Measurements from ENCODE around the gene CTTNBP2NL. TPM values are rescaled to one million over a fixed set of nuclear protein-coding genes. Genes with fewer than 3 reads are reported as not detected.
A peak's percentile ranks its signal among the peaks of the same experiment; 100 is the strongest.

CTTNBP2NL gene
- total RNA-seq, 1 experiment from 2014 or later = 11.9 TPM

- Histone ChIP-seq H3K9me3 (no peaks in the 10 kb centered on the region), H3K4me3 (no peak overlapping the region), H3K27me3 (no peaks in the 10 kb centered on the region), H3K36me3 (no peaks in the 10 kb centered on the region)
- no peak for DNase-seq
These were observed 109.9 kb downstream of the CTTNBP2NL start for GRCh38 chr1:112505878-112506277.

- Histone ChIP-seq H3K9me3 (no peaks in the 10 kb centered on the region), H3K36me3 (no peaks in the 10 kb centered on the region), H3K4me3 (no peak overlapping the region), H3K27me3 (no peaks in the 10 kb centered on the region)
- no peak for DNase-seq
These were observed 110.3 kb downstream of the CTTNBP2NL start for GRCh38 chr1:112506306-112506705.

GRCh38 chr1:112506731-112507130 is 110.7 kb downstream of the CTTNBP2NL start:
- H3K36me3 ChIP-seq = no peaks in the 10 kb centered on the region
- DNase-seq = no peak
- H3K27me3 ChIP-seq = no peaks in the 10 kb centered on the region
- H3K9me3 ChIP-seq = no peaks in the 10 kb centered on the region
- H3K4me3 ChIP-seq = no peak overlapping the region

GRCh38 chr1:112507336-112507735 is 111.3 kb downstream of the CTTNBP2NL start:
- Histone ChIP-seq H3K27me3 (no peaks in the 10 kb centered on the region), H3K9me3 (no peaks in the 10 kb centered on the region), H3K4me3 (no peak overlapping the region; the same call in 1 of the 2 replicates), H3K36me3 (no peaks in the 10 kb centered on the region; the same call in 1 of the 2 replicates)
- DNase-seq = no peak

- peak; percentile 48 for DNase-seq
- Histone ChIP-seq H3K27me3 (no peaks in the 10 kb centered on the region), H3K4me3 (peak overlapping the region; percentile 59), H3K9me3 (no peaks in the 10 kb centered on the region), H3K36me3 (no peaks in the 10 kb centered on the region; the same call in 1 of the 2 replicates)
These were observed 111.9 kb downstream of the CTTNBP2NL start for GRCh38 chr1:112507921-112508277.

- peak; percentile 56 for DNase-seq
- H3K36me3 ChIP-seq = no peaks in the 10 kb centered on the region; the same call in 1 of the 2 replicates
- H3K27me3 ChIP-seq = no peaks in the 10 kb centered on the region
- peak within 1 kb of the TSS; percentile 59 for H3K4me3 ChIP-seq
- no peaks in the 10 kb centered on the region for H3K9me3 ChIP-seq
These were observed 112.4 kb downstream of the CTTNBP2NL start, which contains the start of gene WNT2B for GRCh38 chr1:112508278-112509004. Gene WNT2B, plus strand, starts transcription at chr1:112508965. Its CDS starts 298 bp downstream, at chr1:112509263.

- DNase-seq = no peak
These were observed 113.1 kb downstream of the CTTNBP2NL start for GRCh38 chr1:112509005-112509659.

GRCh38 chr1:112509660-112510178 is 113.7 kb downstream of the CTTNBP2NL start:
- Histone ChIP-seq H3K27me3 (no peaks in the 10 kb centered on the region), H3K9me3 (no peaks in the 10 kb centered on the region), H3K36me3 (no peaks in the 10 kb centered on the region; the same call in 1 of the 2 replicates), H3K4me3 (peak overlapping the region; percentile 59; the same call in 1 of the 2 replicates)
- DNase-seq = no peak

More at GRCh38 chr1:112509005-112509659, 113.1 kb downstream of the CTTNBP2NL start:
- H3K9me3 ChIP-seq = no peaks in the 10 kb centered on the region
- peak overlapping the region; percentile 59 for H3K4me3 ChIP-seq
- H3K27me3 ChIP-seq = no peaks in the 10 kb centered on the region
- no peaks in the 10 kb centered on the region; the same call in 1 of the 2 replicates for H3K36me3 ChIP-seq

GRCh38 chr1:112510340-112510739 is 114.3 kb downstream of the CTTNBP2NL start:
- Histone ChIP-seq H3K4me3 (no peak overlapping the region; the same call in 1 of the 2 replicates), H3K9me3 (no peaks in the 10 kb centered on the region), H3K27me3 (no peaks in the 10 kb centered on the region), H3K36me3 (peaks cover 2% of the 10 kb centered on the region)
- DNase-seq = no peak

Other genes with a start within 250 kb of the CTTNBP2NL start
- gene WNT2B, start 112.8 kb downstream of the CTTNBP2NL start, total RNA-seq (2014; rRNA removed; shearing (Covaris generic); ENCODE audit: low replicate concordance) = 11.0 and 12.0 TPM in 2 replicates
- gene ST7L, start 222.9 kb downstream of the CTTNBP2NL start, total RNA-seq (2014; rRNA removed; shearing (Covaris generic); ENCODE audit: low replicate concordance) = 13.8 and 16.7 TPM in 2 replicates
- gene CAPZA1, start 223.6 kb downstream of the CTTNBP2NL start, total RNA-seq (2014; rRNA removed; shearing (Covaris generic); ENCODE audit: low replicate concordance) = 362 and 392 TPM in 2 replicates